Upper lobe of left lung (tissue), 4 donors: ENCODE results near the gene CITED4.

Experiments used
- CTCF ChIP-seq, 6 experiments: fragments of 450-650 bp in 4 of 6; fragments of 200-600 bp in 2 of 6; sonication (generic) in 2 of 6; IDR thresholded peaks; one replicate each; pipeline ENCODE4 v1.5.1; 2016 to 2019; ENCODE audit warnings: antibody characterized with exemption in 6 of 6
- POLR2A ChIP-seq, 4 donors: fragments of 450-650 bp; IDR thresholded peaks; one replicate each; pipeline ENCODE4 v1.5.1; 2016 to 2017; ENCODE audit warnings: antibody characterized with exemption in 4 of 4, mild to moderate bottlenecking in 2 of 4

GRCh38 chr1:40870135-40870728 is 8.1 kb upstream of the CITED4 start:
- TF ChIP-seq CTCF (IDR thresholded peaks at IDR 0.05) (no peak), POLR2A (IDR thresholded peaks at IDR 0.05) (no peak)
